GM12878 (cell line): ENCODE results near the gene RIMBP2.

Experiments used
- GABPA ChIP-seq: IDR thresholded peaks from 2 replicates; pipeline ENCODE4 v1.6.1; 2014; ENCODE audit warnings: antibody characterized with exemption, low read depth, mild to moderate bottlenecking, inconsistent platforms
- POLR2AphosphoS2 ChIP-seq: IDR thresholded peaks from 2 replicates; pipeline ENCODE4 v1.6.1; 2011; ENCODE audit warnings: low read depth, mild to moderate bottlenecking, low read length, improper control_type of control experiment, moderate library complexity
- TF ChIP-seq, protein P1 (sequence below), 3 experiments: IDR thresholded peaks in 2 of 3; conservative IDR thresholded peaks in 1 of 3; 2 replicates each; pipeline ENCODE4 v1.5.1; 2011; ENCODE audit warnings: low read depth in 3 of 3, low read length in 3 of 3, mild to moderate bottlenecking in 3 of 3, control low read depth in 2 of 3, moderate library complexity in 2 of 3, inconsistent platforms in 1 of 3, mixed read lengths in 1 of 3; ENCODE audit not compliant: control insufficient read depth in 2 of 3, insufficient read depth in 1 of 3; ENCODE audit errors: extremely low read depth in 1 of 3

DNA sequence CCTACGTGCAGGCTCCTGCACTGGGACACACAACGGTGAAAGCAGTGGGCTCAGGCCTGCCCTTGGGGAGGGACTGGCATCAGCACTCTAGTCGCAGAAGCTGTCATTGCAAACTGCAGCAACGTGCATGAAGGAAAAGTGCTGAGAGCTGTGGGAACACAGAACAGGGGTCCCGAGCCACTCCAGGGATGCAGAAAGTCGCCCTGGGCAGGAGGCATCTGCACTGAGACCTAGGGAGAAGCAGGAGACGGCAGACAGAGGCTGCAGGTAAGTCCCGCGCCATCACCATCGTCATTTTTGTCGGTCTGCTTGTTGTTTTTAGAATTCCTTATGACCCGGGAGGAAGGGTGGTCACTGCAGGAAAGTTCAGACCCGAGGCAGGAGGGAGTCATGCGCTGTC is 21.6 kb upstream of the RIMBP2 start:
- TF ChIP-seq GABPA (no peak), POLR2AphosphoS2 (no peak)
- TF ChIP-seq, protein P1, sequence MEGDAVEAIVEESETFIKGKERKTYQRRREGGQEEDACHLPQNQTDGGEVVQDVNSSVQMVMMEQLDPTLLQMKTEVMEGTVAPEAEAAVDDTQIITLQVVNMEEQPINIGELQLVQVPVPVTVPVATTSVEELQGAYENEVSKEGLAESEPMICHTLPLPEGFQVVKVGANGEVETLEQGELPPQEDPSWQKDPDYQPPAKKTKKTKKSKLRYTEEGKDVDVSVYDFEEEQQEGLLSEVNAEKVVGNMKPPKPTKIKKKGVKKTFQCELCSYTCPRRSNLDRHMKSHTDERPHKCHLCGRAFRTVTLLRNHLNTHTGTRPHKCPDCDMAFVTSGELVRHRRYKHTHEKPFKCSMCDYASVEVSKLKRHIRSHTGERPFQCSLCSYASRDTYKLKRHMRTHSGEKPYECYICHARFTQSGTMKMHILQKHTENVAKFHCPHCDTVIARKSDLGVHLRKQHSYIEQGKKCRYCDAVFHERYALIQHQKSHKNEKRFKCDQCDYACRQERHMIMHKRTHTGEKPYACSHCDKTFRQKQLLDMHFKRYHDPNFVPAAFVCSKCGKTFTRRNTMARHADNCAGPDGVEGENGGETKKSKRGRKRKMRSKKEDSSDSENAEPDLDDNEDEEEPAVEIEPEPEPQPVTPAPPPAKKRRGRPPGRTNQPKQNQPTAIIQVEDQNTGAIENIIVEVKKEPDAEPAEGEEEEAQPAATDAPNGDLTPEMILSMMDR (IDR thresholded peaks at IDR 0.05 in 2 of 3, conservative IDR thresholded peaks at IDR 0.05 in 1 of 3; ENCODE audit: control insufficient read depth in 2 of 3, extremely low read depth in 1 of 3, insufficient read depth in 1 of 3, low read depth in 3 of 3, low read length in 3 of 3): no peak
